ENCODE results near the gene MT1H.
"Not testable (repeated sequence)": the region's sequence is repeated elsewhere in the genome, so short reads cannot be mapped to it uniquely, and the experiment has no call there.

The MT1H gene

GRCh38 chr16:56669005-56669839 lies at the start of gene MT1H:
MT1H (plus strand) TSS chr16:56669814; CDS start chr16:56669885, 71 bp downstream.
- Histone ChIP-seq H3K9ac (ENCODE audit: low read depth, low read length) (peak within 1 kb of the TSS; percentile 41), H3K4me1 (ENCODE audit: insufficient read depth, low read length) (peaks cover 10% of the 10 kb centered on the region), H3K36me3 (ENCODE audit: insufficient read depth, low read length) (no peaks in the 10 kb centered on the region), H3K9me3 (ENCODE audit: control insufficient read depth, insufficient read depth, low read length) (no peaks in the 10 kb centered on the region)

- Histone ChIP-seq H3K9me3 (ENCODE audit: control insufficient read depth, insufficient read depth, low read length) (no peaks in the 10 kb centered on the region), H3K36me3 (ENCODE audit: insufficient read depth, low read length) (no peaks in the 10 kb centered on the region), H3K9ac (ENCODE audit: low read depth, low read length) (no peak overlapping the region), H3K4me1 (ENCODE audit: insufficient read depth, low read length) (peaks cover 18% of the 10 kb centered on the region; the same call in 1 of the 2 replicates)
Observed at GRCh38 chr16:56620339-56620897, 49.2 kb upstream of the MT1H start.

GRCh38 chr16:56621665-56622445 lies 47.8 kb upstream of the MT1H start:
- peaks cover 27% of the 10 kb centered on the region; the same call in 1 of the 2 replicates for H3K4me1 ChIP-seq (ENCODE audit: insufficient read depth, low read length)
- H3K9ac ChIP-seq (ENCODE audit: low read depth, low read length); H3K36me3 ChIP-seq (ENCODE audit: insufficient read depth, low read length); H3K9me3 ChIP-seq (ENCODE audit: control insufficient read depth, insufficient read depth, low read length): not testable (repeated sequence)

GRCh38 chr16:56623184-56623583 lies 46.4 kb upstream of the MT1H start:
- not testable (repeated sequence) for H3K36me3 ChIP-seq (ENCODE audit: insufficient read depth, low read length)

GRCh38 chr16:56623637-56624036 lies 46.0 kb upstream of the MT1H start:
- Histone ChIP-seq H3K4me1 (ENCODE audit: insufficient read depth, low read length) (peaks cover 25% of the 10 kb centered on the region; the same call in 1 of the 2 replicates), H3K9ac (ENCODE audit: low read depth, low read length) (no peak overlapping the region), H3K9me3 (ENCODE audit: control insufficient read depth, insufficient read depth, low read length) (no peaks in the 10 kb centered on the region), H3K36me3 (ENCODE audit: insufficient read depth, low read length) (no peaks in the 10 kb centered on the region)

More at GRCh38 chr16:56623184-56623583, 46.4 kb upstream of the MT1H start:
- H3K4me1 ChIP-seq (ENCODE audit: insufficient read depth, low read length), result peaks cover 25% of the 10 kb centered on the region; the same call in 1 of the 2 replicates
- not testable (repeated sequence) for H3K9ac ChIP-seq (ENCODE audit: low read depth, low read length); H3K9me3 ChIP-seq (ENCODE audit: control insufficient read depth, insufficient read depth, low read length)

- H3K36me3 ChIP-seq (ENCODE audit: insufficient read depth, low read length), result no peaks in the 10 kb centered on the region
- peak within 1 kb of the TSS; percentile 51 for H3K9ac ChIP-seq (ENCODE audit: low read depth, low read length)
- no peaks in the 10 kb centered on the region for H3K9me3 ChIP-seq (ENCODE audit: control insufficient read depth, insufficient read depth, low read length)
- H3K4me1 ChIP-seq (ENCODE audit: insufficient read depth, low read length), result peaks cover 25% of the 10 kb centered on the region; the same call in 1 of the 2 replicates
Observed at GRCh38 chr16:56625140-56625942, 44.3 kb upstream of the MT1H start, which contains the start of gene MT1E. MT1E (plus strand) TSS chr16:56625781; CDS start chr16:56625852, 71 bp downstream.

GRCh38 chr16:56625943-56626654 lies 43.5 kb upstream of the MT1H start:
- H3K36me3 ChIP-seq (ENCODE audit: insufficient read depth, low read length), result no peaks in the 10 kb centered on the region
- peaks cover 24% of the 10 kb centered on the region; the same call in 1 of the 2 replicates for H3K4me1 ChIP-seq (ENCODE audit: insufficient read depth, low read length)
- H3K9ac ChIP-seq (ENCODE audit: low read depth, low read length), result peak overlapping the region; percentile 51; the same call in 1 of the 2 replicates
- no peaks in the 10 kb centered on the region for H3K9me3 ChIP-seq (ENCODE audit: control insufficient read depth, insufficient read depth, low read length)

- no peaks in the 10 kb centered on the region for H3K36me3 ChIP-seq (ENCODE audit: insufficient read depth, low read length)
- no peak overlapping the region for H3K9ac ChIP-seq (ENCODE audit: low read depth, low read length)
- peaks cover 19% of the 10 kb centered on the region; the same call in 1 of the 2 replicates for H3K4me1 ChIP-seq (ENCODE audit: insufficient read depth, low read length)
- H3K9me3 ChIP-seq (ENCODE audit: control insufficient read depth, insufficient read depth, low read length), result no peaks in the 10 kb centered on the region
Observed at GRCh38 chr16:56626685-56627084, 42.9 kb upstream of the MT1H start.

GRCh38 chr16:56628486-56629350 lies 40.9 kb upstream of the MT1H start:
- no peak overlapping the region for H3K9ac ChIP-seq (ENCODE audit: low read depth, low read length)
- H3K9me3 ChIP-seq (ENCODE audit: control insufficient read depth, insufficient read depth, low read length), result no peaks in the 10 kb centered on the region
- peaks cover 12% of the 10 kb centered on the region; the same call in 1 of the 2 replicates for H3K4me1 ChIP-seq (ENCODE audit: insufficient read depth, low read length)
- no peaks in the 10 kb centered on the region for H3K36me3 ChIP-seq (ENCODE audit: insufficient read depth, low read length)

GRCh38 chr16:56629531-56629930 lies 40.1 kb upstream of the MT1H start:
- Histone ChIP-seq H3K9ac (ENCODE audit: low read depth, low read length) (no peak overlapping the region), H3K4me1 (ENCODE audit: insufficient read depth, low read length) (peaks cover 12% of the 10 kb centered on the region; the same call in 1 of the 2 replicates), H3K9me3 (ENCODE audit: control insufficient read depth, insufficient read depth, low read length) (no peaks in the 10 kb centered on the region), H3K36me3 (ENCODE audit: insufficient read depth, low read length) (no peaks in the 10 kb centered on the region)

GRCh38 chr16:56630134-56630533 lies 39.5 kb upstream of the MT1H start:
- Histone ChIP-seq H3K36me3 (ENCODE audit: insufficient read depth, low read length) (no peaks in the 10 kb centered on the region), H3K9ac (ENCODE audit: low read depth, low read length) (no peak overlapping the region), H3K9me3 (ENCODE audit: control insufficient read depth, insufficient read depth, low read length) (no peaks in the 10 kb centered on the region), H3K4me1 (ENCODE audit: insufficient read depth, low read length) (peaks cover 12% of the 10 kb centered on the region; the same call in 1 of the 2 replicates)

- Histone ChIP-seq H3K36me3 (ENCODE audit: insufficient read depth, low read length) (no peaks in the 10 kb centered on the region), H3K9ac (ENCODE audit: low read depth, low read length) (no peak overlapping the region), H3K4me1 (ENCODE audit: insufficient read depth, low read length) (peaks cover 11% of the 10 kb centered on the region; the same call in 1 of the 2 replicates), H3K9me3 (ENCODE audit: control insufficient read depth, insufficient read depth, low read length) (no peaks in the 10 kb centered on the region)
Observed at GRCh38 chr16:56631197-56631596, 38.4 kb upstream of the MT1H start.

Measured in ES-I3 (cell line).